Stimulated activated effector memory CD8-positive, alpha-beta T cell treated with anti-CD3 and anti-CD28 coated beads, Interleukin-12 subunit alpha, Interleukin-12 subunit beta, amount 100 ng/mL, for 72 hours (primary cell): ENCODE data around the gene FCRL6.

ENCODE experiments used
- ATAC-seq: fragments of 150-1000 bp; cut with Tn5 transposase; 2 replicates; pipeline ENCODE4 v1.10.0; 2021
- DNase-seq, 2 donors: peaks; one replicate each; pipeline ENCODE4 v3.0.0; 2021 to 2022; ENCODE audit warnings: low spot score in 2 of 2
- H3K27ac Mint-ChIP-seq: one replicate; pipeline ENCODE4 v1.8.0; 2022; ENCODE audit warnings: mild to moderate bottlenecking, mixed read lengths
- H3K36me3 Mint-ChIP-seq: one replicate; pipeline ENCODE4 v1.8.0; 2022; ENCODE audit warnings: mild to moderate bottlenecking, mixed read lengths
- H3K4me1 Mint-ChIP-seq: one replicate; pipeline ENCODE4 v1.8.0; 2022; ENCODE audit warnings: mixed read lengths
- H3K4me3 Mint-ChIP-seq: one replicate; pipeline ENCODE4 v1.8.0; 2022; ENCODE audit warnings: mild to moderate bottlenecking, mixed read lengths
- H3K9me3 Mint-ChIP-seq: one replicate; pipeline ENCODE4 v1.8.0; 2022; ENCODE audit warnings: mixed read lengths

The FCRL6 gene

GRCh38 chr1:159786465-159786864, 15.7 kb upstream of the FCRL6 start:
- Mint-ChIP-seq H3K9me3 (no peaks in the 10 kb centered on the region), H3K27ac (no peak overlapping the region), H3K4me1 (peaks cover 25% of the 10 kb centered on the region), H3K4me3 (no peak overlapping the region), H3K36me3 (no peaks in the 10 kb centered on the region)
- DNase-seq (no peak), ATAC-seq (no peak)

GRCh38 chr1:159786966-159787365, 15.2 kb upstream of the FCRL6 start:
- H3K4me1 Mint-ChIP-seq: peaks cover 20% of the 10 kb centered on the region
- H3K36me3 Mint-ChIP-seq: no peaks in the 10 kb centered on the region
- ATAC-seq: no peak
- no peak overlapping the region for H3K4me3 Mint-ChIP-seq
- no peak overlapping the region for H3K27ac Mint-ChIP-seq
- no peaks in the 10 kb centered on the region for H3K9me3 Mint-ChIP-seq
- DNase-seq: no peak

GRCh38 chr1:159790237-159790917, 11.8 kb upstream of the FCRL6 start:
- Mint-ChIP-seq H3K4me1 (no peaks in the 10 kb centered on the region), H3K36me3 (no peaks in the 10 kb centered on the region), H3K9me3 (no peaks in the 10 kb centered on the region), H3K4me3 (no peak overlapping the region), H3K27ac (no peak overlapping the region)
- ATAC-seq (peak; percentile 21), DNase-seq (no peak)

GRCh38 chr1:159791031-159791430, 11.1 kb upstream of the FCRL6 start:
- Mint-ChIP-seq H3K4me3 (no peak overlapping the region), H3K36me3 (no peaks in the 10 kb centered on the region), H3K9me3 (no peaks in the 10 kb centered on the region), H3K27ac (no peak overlapping the region), H3K4me1 (no peaks in the 10 kb centered on the region)
- DNase-seq (no peak), ATAC-seq (no peak)

- Mint-ChIP-seq H3K9me3 (no peaks in the 10 kb centered on the region), H3K4me3 (no peak overlapping the region), H3K4me1 (no peaks in the 10 kb centered on the region), H3K36me3 (no peaks in the 10 kb centered on the region), H3K27ac (no peak overlapping the region)
- ATAC-seq (no peak), DNase-seq (no peak)
Observed at GRCh38 chr1:159791461-159791860, 10.7 kb upstream of the FCRL6 start.

- ATAC-seq: no peak
- Mint-ChIP-seq H3K9me3 (no peaks in the 10 kb centered on the region), H3K27ac (no peak overlapping the region), H3K4me1 (peaks cover 20% of the 10 kb centered on the region), H3K36me3 (no peaks in the 10 kb centered on the region), H3K4me3 (no peak overlapping the region)
- no peak for DNase-seq
Observed at GRCh38 chr1:159795534-159795933, 6.6 kb upstream of the FCRL6 start.

- H3K9me3 Mint-ChIP-seq: no peaks in the 10 kb centered on the region
- no peak overlapping the region for H3K4me3 Mint-ChIP-seq
- ATAC-seq (peak; percentile 62), DNase-seq (peak in 1 of 2 donors; percentile 59)
- no peaks in the 10 kb centered on the region for H3K36me3 Mint-ChIP-seq
- H3K27ac Mint-ChIP-seq: no peak overlapping the region
- H3K4me1 Mint-ChIP-seq: peaks cover 53% of the 10 kb centered on the region
Observed at GRCh38 chr1:159798893-159799292, 3.3 kb upstream of the FCRL6 start.

- ATAC-seq (no peak), DNase-seq (no peak)
- peak overlapping the region; percentile 92 for H3K27ac Mint-ChIP-seq
- H3K9me3 Mint-ChIP-seq: no peaks in the 10 kb centered on the region
- H3K36me3 Mint-ChIP-seq: no peaks in the 10 kb centered on the region
- peaks cover 59% of the 10 kb centered on the region for H3K4me1 Mint-ChIP-seq
- peak overlapping the region; percentile 59 for H3K4me3 Mint-ChIP-seq
Observed at GRCh38 chr1:159799446-159799985, 2.6 kb upstream of the FCRL6 start.

- Mint-ChIP-seq H3K4me3 (peak overlapping the region; percentile 59), H3K4me1 (peaks cover 68% of the 10 kb centered on the region), H3K36me3 (no peaks in the 10 kb centered on the region), H3K9me3 (no peaks in the 10 kb centered on the region), H3K27ac (peak overlapping the region; percentile 92)
- DNase-seq (peak in 1 of 2 donors; percentile 67), ATAC-seq (peak; percentile 71)
Observed at GRCh38 chr1:159800177-159800930, 1.8 kb upstream of the FCRL6 start.

GRCh38 chr1:159803956-159804689, 2.0 kb downstream of the FCRL6 start:
- H3K36me3 Mint-ChIP-seq: no peaks in the 10 kb centered on the region
- H3K9me3 Mint-ChIP-seq: no peaks in the 10 kb centered on the region
- peak overlapping the region; percentile 46 for H3K27ac Mint-ChIP-seq
- H3K4me3 Mint-ChIP-seq: peak overlapping the region; percentile 59
- H3K4me1 Mint-ChIP-seq: peaks cover 89% of the 10 kb centered on the region
- ATAC-seq (peak; percentile 51), DNase-seq (no peak)

- Mint-ChIP-seq H3K36me3 (no peaks in the 10 kb centered on the region), H3K4me1 (peaks cover 81% of the 10 kb centered on the region), H3K9me3 (no peaks in the 10 kb centered on the region), H3K4me3 (no peak overlapping the region), H3K27ac (peak overlapping the region; percentile 46)
- ATAC-seq (peak; percentile 47), DNase-seq (no peak)
Observed at GRCh38 chr1:159804924-159805323, 2.8 kb downstream of the FCRL6 start.

- ATAC-seq (no peak), DNase-seq (no peak)
- no peaks in the 10 kb centered on the region for H3K36me3 Mint-ChIP-seq
- peaks cover 30% of the 10 kb centered on the region for H3K4me1 Mint-ChIP-seq
- H3K4me3 Mint-ChIP-seq: no peak overlapping the region
- H3K9me3 Mint-ChIP-seq: no peaks in the 10 kb centered on the region
- no peak overlapping the region for H3K27ac Mint-ChIP-seq
Observed at GRCh38 chr1:159815926-159816325, 13.8 kb downstream of the FCRL6 start.

GRCh38 chr1:159817276-159818041, 15.3 kb downstream of the FCRL6 start:
- peak; percentile 84 for ATAC-seq
- Mint-ChIP-seq H3K4me3 (no peak overlapping the region), H3K36me3 (no peaks in the 10 kb centered on the region), H3K9me3 (no peaks in the 10 kb centered on the region), H3K4me1 (peaks cover 43% of the 10 kb centered on the region), H3K27ac (no peak overlapping the region)
- DNase-seq: no peak

GRCh38 chr1:159821171-159821867, 19.2 kb downstream of the FCRL6 start:
- Mint-ChIP-seq H3K9me3 (no peaks in the 10 kb centered on the region), H3K36me3 (no peaks in the 10 kb centered on the region), H3K4me3 (no peak overlapping the region), H3K4me1 (peaks cover 74% of the 10 kb centered on the region), H3K27ac (peak overlapping the region; percentile 32)
- DNase-seq: no peak
- no peak for ATAC-seq
